Liver (tissue), 9 donors: Measurements from ENCODE around the gene CDK5RAP3. TPM values are rescaled to one million over a fixed set of nuclear protein-coding genes. Genes with fewer than 3 reads are reported as not detected.

Source experiments
- DNase-seq: peaks from one replicate; pipeline ENCODE4 v3.0.0-alpha.2; 2017; ENCODE audit warnings: low spot score
- H3K27ac ChIP-seq, 2 donors: one replicate each; pipeline ENCODE4 v1.7.0; 2013; ENCODE audit warnings: inconsistent platforms in 2 of 2, low read length in 2 of 2, control low read depth in 1 of 2, low read depth in 1 of 2, mild to moderate bottlenecking in 1 of 2
- H3K27me3 ChIP-seq, 4 donors: one replicate each; pipeline versions ENCODE4 v1.6.1 to v1.7.0; 2013; ENCODE audit warnings: low read length in 3 of 4, inconsistent platforms in 1 of 4, mild to moderate bottlenecking in 1 of 4, moderate library complexity in 1 of 4; ENCODE audit not compliant: control insufficient read depth in 4 of 4, insufficient read depth in 4 of 4
- H3K36me3 ChIP-seq, 4 donors: one replicate each; pipeline versions ENCODE4 v1.6.1 to v1.7.0; 2013; ENCODE audit warnings: low read length in 3 of 4, mild to moderate bottlenecking in 3 of 4, low read depth in 1 of 4, moderate library complexity in 1 of 4; ENCODE audit not compliant: control insufficient read depth in 4 of 4, insufficient read depth in 3 of 4
- H3K4me1 ChIP-seq, 4 donors: one replicate each; pipeline versions ENCODE4 v1.6.1 to v1.7.0; 2013; ENCODE audit warnings: low read length in 3 of 4, mild to moderate bottlenecking in 3 of 4, moderate library complexity in 1 of 4; ENCODE audit not compliant: control insufficient read depth in 4 of 4, insufficient read depth in 4 of 4
- H3K4me3 ChIP-seq, 3 donors: one replicate each; pipeline versions ENCODE4 v1.6.1 to v1.7.0; 2013; ENCODE audit warnings: low read length in 3 of 3, control low read depth in 1 of 3, low read depth in 1 of 3, mild to moderate bottlenecking in 1 of 3
- H3K9ac ChIP-seq, 2 donors: one replicate each; pipeline ENCODE4 v1.7.0; 2013; ENCODE audit warnings: low read length in 2 of 2, mild to moderate bottlenecking in 2 of 2, moderate library complexity in 2 of 2, control low read depth in 1 of 2, low read depth in 1 of 2
- H3K9me3 ChIP-seq, 4 donors: one replicate each; pipeline versions ENCODE4 v1.6.1 to v1.7.0; 2013; ENCODE audit warnings: low read length in 3 of 4; ENCODE audit not compliant: control insufficient read depth in 4 of 4
- ATF3 ChIP-seq: IDR thresholded peaks from 2 replicates; pipeline ENCODE4 v1.6.1; 2016; ENCODE audit warnings: antibody characterized with exemption
- EGR1 ChIP-seq, 2 donors: IDR thresholded peaks; 2 replicates each; pipeline ENCODE4 v1.6.1; 2016 to 2018; ENCODE audit warnings: antibody characterized with exemption in 2 of 2, low read depth in 2 of 2
- FOXA1 ChIP-seq: IDR thresholded peaks from 2 replicates; pipeline ENCODE4 v1.6.1; 2016; ENCODE audit warnings: antibody characterized with exemption
- FOXA2 ChIP-seq: IDR thresholded peaks from 2 replicates; pipeline ENCODE4 v1.6.1; 2016; ENCODE audit warnings: antibody characterized with exemption
- GABPA ChIP-seq, 2 donors: IDR thresholded peaks in 1 of 2; conservative IDR thresholded peaks in 1 of 2; 2 replicates each; pipeline ENCODE4 v1.6.1; 2016; ENCODE audit warnings: antibody characterized with exemption in 2 of 2, mild to moderate bottlenecking in 1 of 2, moderate library complexity in 1 of 2
- HNF4A ChIP-seq, 2 donors: conservative IDR thresholded peaks; 2 replicates each; pipeline ENCODE4 v1.6.1; 2016; ENCODE audit warnings: antibody characterized with exemption in 2 of 2, mild to moderate bottlenecking in 2 of 2
- HNF4G ChIP-seq: IDR thresholded peaks from 2 replicates; pipeline ENCODE4 v1.6.1; 2016; ENCODE audit warnings: antibody characterized with exemption
- JUND ChIP-seq, 2 donors: IDR thresholded peaks; 2 replicates each; pipeline ENCODE4 v1.6.1; 2016; ENCODE audit warnings: antibody characterized with exemption in 2 of 2
- NR2F2 ChIP-seq: IDR thresholded peaks from 2 replicates; pipeline ENCODE4 v1.6.1; 2016; ENCODE audit warnings: antibody characterized with exemption
- RAD21 ChIP-seq, 2 donors: IDR thresholded peaks; 2 replicates each; pipeline ENCODE4 v1.6.1; 2016; ENCODE audit warnings: antibody characterized with exemption in 2 of 2, mild to moderate bottlenecking in 2 of 2
- RXRA ChIP-seq, 2 donors: IDR thresholded peaks; 2 replicates each; pipeline ENCODE4 v1.6.1; 2017 to 2018; ENCODE audit warnings: antibody characterized with exemption in 2 of 2, mild to moderate bottlenecking in 1 of 2
- SP1 ChIP-seq: IDR thresholded peaks from 2 replicates; pipeline ENCODE4 v1.6.1; 2018; ENCODE audit warnings: antibody characterized with exemption, mild to moderate bottlenecking
- TAF1 ChIP-seq: conservative IDR thresholded peaks from 2 replicates; pipeline ENCODE4 v1.6.1; 2016; ENCODE audit warnings: antibody characterized with exemption, mild to moderate bottlenecking
- YY1 ChIP-seq: IDR thresholded peaks from 2 replicates; pipeline ENCODE4 v1.6.1; 2016; ENCODE audit warnings: antibody characterized with exemption, mild to moderate bottlenecking
- WGBS: extraction: QIAGEN DNeasy Blood & Tissue Kit; methylation state at CpG from one replicate; pipeline ENCODE4 v1.1.7; 2013; 5-methylcytosine and 5-hydroxymethylcytosine counted together
- polyA plus RNA-seq, 2 donors: library from polyadenylated mRNA; stranded (reverse) in 1 of 2; unstranded in 1 of 2; fragments of 200-250 nt in 1 of 2; fragments of >200 nt in 1 of 2; fragmentation: Nextera tagmentation in 1 of 2; extraction: Ambion mirVana in 1 of 2; gene quantifications; one replicate each; pipeline versions ENCODE4 v1.2.1 to v1.2.3, GENCODE V29; 2013 to 2015
- total RNA-seq, 2 donors: library from RNA; depleted of rRNA; stranded (reverse); fragments of >200 nt; gene quantifications; one replicate each; pipeline ENCODE4 v1.2.3, GENCODE V29; 2014
- TF ChIP-seq, protein P1 (sequence below): IDR thresholded peaks from 2 replicates; pipeline ENCODE4 v1.6.1; 2016; ENCODE audit warnings: antibody characterized with exemption, mild to moderate bottlenecking
- TF ChIP-seq, protein P2 (sequence below): IDR thresholded peaks from 2 replicates; pipeline ENCODE4 v1.6.1; 2016; ENCODE audit warnings: antibody characterized with exemption
- TF ChIP-seq, protein P3 (sequence below): fragments of 150-350 bp; IDR thresholded peaks from 2 replicates; pipeline ENCODE4 v1.5.1; 2017; ENCODE audit warnings: improper control_type of control experiment, low read depth, low read length; ENCODE audit not compliant: missing input control
- TF ChIP-seq, protein P4 (sequence below): IDR thresholded peaks from 2 replicates; pipeline ENCODE4 v1.6.1; 2016; ENCODE audit warnings: antibody characterized with exemption
- donor health status: healthy.
- donor health status: healthy.
- donor health status: healthy.
- donor health status: healthy.
- donor health status: healthy.

Gene CDK5RAP3
- total and polyA plus RNA-seq, 4 donors: 44.6 to 120 (median 74.7) TPM

DNA sequence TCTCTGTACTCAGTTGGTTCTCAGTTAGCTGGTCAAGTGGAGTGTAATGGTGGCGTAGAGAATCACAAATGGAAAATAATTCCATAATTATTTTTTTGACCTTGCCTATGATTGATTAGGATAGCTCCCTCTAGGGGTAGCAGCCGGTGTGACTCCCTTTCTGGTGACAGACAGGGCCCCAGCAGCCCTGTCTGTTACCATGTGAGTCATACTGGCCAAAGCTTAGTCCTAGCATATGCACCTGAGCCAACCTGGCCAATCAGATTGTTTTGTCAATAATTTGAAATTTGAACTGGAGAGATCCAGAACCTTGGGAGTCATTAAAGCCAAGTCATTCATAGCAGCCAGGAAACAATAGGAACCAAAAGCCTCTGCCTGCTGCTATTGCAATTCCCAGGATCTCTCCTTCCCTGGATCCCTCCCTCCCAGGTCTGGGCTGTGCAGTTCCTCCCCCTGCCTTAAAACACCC, 23.9 kb upstream of the CDK5RAP3 start:
- H3K27ac ChIP-seq: peak overlapping the region; percentile 59 to 84
- DNase-seq: peak; percentile 80
- no peak for TF ChIP-seq NR2F2
- TF ChIP-seq, protein P1, sequence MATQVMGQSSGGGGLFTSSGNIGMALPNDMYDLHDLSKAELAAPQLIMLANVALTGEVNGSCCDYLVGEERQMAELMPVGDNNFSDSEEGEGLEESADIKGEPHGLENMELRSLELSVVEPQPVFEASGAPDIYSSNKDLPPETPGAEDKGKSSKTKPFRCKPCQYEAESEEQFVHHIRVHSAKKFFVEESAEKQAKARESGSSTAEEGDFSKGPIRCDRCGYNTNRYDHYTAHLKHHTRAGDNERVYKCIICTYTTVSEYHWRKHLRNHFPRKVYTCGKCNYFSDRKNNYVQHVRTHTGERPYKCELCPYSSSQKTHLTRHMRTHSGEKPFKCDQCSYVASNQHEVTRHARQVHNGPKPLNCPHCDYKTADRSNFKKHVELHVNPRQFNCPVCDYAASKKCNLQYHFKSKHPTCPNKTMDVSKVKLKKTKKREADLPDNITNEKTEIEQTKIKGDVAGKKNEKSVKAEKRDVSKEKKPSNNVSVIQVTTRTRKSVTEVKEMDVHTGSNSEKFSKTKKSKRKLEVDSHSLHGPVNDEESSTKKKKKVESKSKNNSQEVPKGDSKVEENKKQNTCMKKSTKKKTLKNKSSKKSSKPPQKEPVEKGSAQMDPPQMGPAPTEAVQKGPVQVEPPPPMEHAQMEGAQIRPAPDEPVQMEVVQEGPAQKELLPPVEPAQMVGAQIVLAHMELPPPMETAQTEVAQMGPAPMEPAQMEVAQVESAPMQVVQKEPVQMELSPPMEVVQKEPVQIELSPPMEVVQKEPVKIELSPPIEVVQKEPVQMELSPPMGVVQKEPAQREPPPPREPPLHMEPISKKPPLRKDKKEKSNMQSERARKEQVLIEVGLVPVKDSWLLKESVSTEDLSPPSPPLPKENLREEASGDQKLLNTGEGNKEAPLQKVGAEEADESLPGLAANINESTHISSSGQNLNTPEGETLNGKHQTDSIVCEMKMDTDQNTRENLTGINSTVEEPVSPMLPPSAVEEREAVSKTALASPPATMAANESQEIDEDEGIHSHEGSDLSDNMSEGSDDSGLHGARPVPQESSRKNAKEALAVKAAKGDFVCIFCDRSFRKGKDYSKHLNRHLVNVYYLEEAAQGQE: no peak
- TF ChIP-seq JUND (IDR thresholded peaks at IDR 0.05): peak; percentile 93 to 95
- TF ChIP-seq, protein P2, sequence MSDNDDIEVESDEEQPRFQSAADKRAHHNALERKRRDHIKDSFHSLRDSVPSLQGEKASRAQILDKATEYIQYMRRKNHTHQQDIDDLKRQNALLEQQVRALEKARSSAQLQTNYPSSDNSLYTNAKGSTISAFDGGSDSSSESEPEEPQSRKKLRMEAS: peak; percentile 62
- TF ChIP-seq, protein P3, sequence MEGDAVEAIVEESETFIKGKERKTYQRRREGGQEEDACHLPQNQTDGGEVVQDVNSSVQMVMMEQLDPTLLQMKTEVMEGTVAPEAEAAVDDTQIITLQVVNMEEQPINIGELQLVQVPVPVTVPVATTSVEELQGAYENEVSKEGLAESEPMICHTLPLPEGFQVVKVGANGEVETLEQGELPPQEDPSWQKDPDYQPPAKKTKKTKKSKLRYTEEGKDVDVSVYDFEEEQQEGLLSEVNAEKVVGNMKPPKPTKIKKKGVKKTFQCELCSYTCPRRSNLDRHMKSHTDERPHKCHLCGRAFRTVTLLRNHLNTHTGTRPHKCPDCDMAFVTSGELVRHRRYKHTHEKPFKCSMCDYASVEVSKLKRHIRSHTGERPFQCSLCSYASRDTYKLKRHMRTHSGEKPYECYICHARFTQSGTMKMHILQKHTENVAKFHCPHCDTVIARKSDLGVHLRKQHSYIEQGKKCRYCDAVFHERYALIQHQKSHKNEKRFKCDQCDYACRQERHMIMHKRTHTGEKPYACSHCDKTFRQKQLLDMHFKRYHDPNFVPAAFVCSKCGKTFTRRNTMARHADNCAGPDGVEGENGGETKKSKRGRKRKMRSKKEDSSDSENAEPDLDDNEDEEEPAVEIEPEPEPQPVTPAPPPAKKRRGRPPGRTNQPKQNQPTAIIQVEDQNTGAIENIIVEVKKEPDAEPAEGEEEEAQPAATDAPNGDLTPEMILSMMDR: peak; percentile 85
- TF ChIP-seq TAF1: no peak
- peak; percentile 59 for TF ChIP-seq ATF3
- peak in 1 of 2 donors; percentile 10 for TF ChIP-seq GABPA (IDR thresholded peaks at IDR 0.05 in 1 of 2, conservative IDR thresholded peaks at IDR 0.05 in 1 of 2)
- TF ChIP-seq FOXA2: no peak
- TF ChIP-seq HNF4G: no peak
- TF ChIP-seq, protein P4, sequence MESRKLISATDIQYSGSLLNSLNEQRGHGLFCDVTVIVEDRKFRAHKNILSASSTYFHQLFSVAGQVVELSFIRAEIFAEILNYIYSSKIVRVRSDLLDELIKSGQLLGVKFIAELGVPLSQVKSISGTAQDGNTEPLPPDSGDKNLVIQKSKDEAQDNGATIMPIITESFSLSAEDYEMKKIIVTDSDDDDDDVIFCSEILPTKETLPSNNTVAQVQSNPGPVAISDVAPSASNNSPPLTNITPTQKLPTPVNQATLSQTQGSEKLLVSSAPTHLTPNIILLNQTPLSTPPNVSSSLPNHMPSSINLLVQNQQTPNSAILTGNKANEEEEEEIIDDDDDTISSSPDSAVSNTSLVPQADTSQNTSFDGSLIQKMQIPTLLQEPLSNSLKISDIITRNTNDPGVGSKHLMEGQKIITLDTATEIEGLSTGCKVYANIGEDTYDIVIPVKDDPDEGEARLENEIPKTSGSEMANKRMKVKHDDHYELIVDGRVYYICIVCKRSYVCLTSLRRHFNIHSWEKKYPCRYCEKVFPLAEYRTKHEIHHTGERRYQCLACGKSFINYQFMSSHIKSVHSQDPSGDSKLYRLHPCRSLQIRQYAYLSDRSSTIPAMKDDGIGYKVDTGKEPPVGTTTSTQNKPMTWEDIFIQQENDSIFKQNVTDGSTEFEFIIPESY: peak; percentile 22
- TF ChIP-seq RAD21 (IDR thresholded peaks at IDR 0.05): peak; percentile 58 to 62
- peak in 1 of 2 donors; percentile 44 for TF ChIP-seq EGR1 (IDR thresholded peaks at IDR 0.05; ENCODE audit: low read depth in 2 of 2)
- TF ChIP-seq SP1: peak; percentile 54
- TF ChIP-seq HNF4A (conservative IDR thresholded peaks at IDR 0.05): peak; percentile 45 to 58
- TF ChIP-seq YY1: peak; percentile 56
- TF ChIP-seq RXRA (IDR thresholded peaks at IDR 0.05): peak in 1 of 2 donors; percentile 41
- TF ChIP-seq FOXA1: no peak
- H3K9ac ChIP-seq: no peak overlapping the region
- H3K27me3 ChIP-seq: no peaks in the 10 kb centered on the region
- peaks cover 21 to 87% (median 78%) of the 10 kb centered on the region in 4 donors for H3K4me1 ChIP-seq
- no peaks in the 10 kb centered on the region for H3K9me3 ChIP-seq
- peaks cover 0 to 7% (median 4%) of the 10 kb centered on the region in 4 donors for H3K36me3 ChIP-seq
- no peak overlapping the region for H3K4me3 ChIP-seq
- 38% methylated on average over 2 of the region's 2 CpGs for WGBS
